LoVo (cell line): ENCODE results near the gene SYNPO2L.
"Not testable (repeated sequence)": the region's sequence is repeated elsewhere in the genome, so short reads cannot be mapped to it uniquely, and the experiment has no call there.

ENCODE experiments used
- DNase-seq: peaks from one replicate; pipeline ENCODE4 v3.0.0-alpha.2; 2016; ENCODE audit warnings: low spot score

SYNPO2L gene

GRCh38 chr10:73620974-73621373 lies 34.9 kb downstream of the SYNPO2L start:
- peak; percentile 27 for DNase-seq

- not testable (repeated sequence) for DNase-seq
Observed at GRCh38 chr10:73617143-73617542, 38.7 kb downstream of the SYNPO2L start.

- no peak for DNase-seq
Observed at GRCh38 chr10:73614720-73615119, 41.1 kb downstream of the SYNPO2L start.

DNA sequence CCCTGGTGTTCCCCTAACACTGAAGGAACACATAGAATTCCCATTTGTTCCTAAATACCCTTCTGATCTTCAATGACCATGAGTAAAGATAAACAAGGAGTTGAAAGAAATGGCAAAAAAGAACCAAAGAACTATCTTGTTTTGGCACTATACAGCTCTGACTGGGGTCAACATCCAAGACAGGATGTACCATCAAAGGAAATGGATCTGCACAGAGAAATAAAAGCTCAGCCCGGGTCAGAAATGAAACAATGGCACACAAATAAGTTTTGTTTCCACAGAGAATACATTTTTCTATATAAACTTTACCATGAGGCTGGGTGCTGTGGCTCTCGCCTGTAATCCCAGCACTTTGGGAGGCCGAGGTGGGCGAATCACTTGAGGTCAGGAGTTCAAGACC lies 46.7 kb downstream of the SYNPO2L start:
- no peak for DNase-seq

GRCh38 chr10:73601486-73601921 lies 54.3 kb downstream of the SYNPO2L start:
- peak; percentile 70 for DNase-seq

DNA sequence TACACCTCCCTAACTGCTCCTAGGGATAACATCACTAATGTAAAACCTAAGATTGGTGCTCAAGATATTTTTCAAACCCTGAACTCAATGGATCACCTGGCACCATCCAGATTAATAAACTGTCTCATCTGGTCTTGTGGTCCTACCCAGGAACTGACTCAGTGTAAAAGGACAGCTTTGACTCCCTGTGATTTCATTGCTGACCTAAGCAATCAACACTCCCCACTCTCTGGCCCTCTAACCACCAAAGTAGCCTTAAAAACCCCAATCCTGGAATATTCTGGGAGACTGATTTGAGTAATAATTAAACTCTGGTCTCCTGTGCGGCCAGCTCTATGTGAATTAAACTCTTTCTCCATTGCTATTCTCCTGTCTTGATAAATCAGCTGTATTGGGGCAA lies 58.5 kb downstream of the SYNPO2L start:
- no peak for DNase-seq
